ENCODE data around the gene NHLRC4.

- TF ChIP-seq CTCF (IDR thresholded peaks at IDR 0.05) (no peak), POLR2A (IDR thresholded peaks at IDR 0.05) (no peak)
Observed at GRCh38 chr16:615122-615521, 48.3 kb downstream of the NHLRC4 start.

Data from body of pancreas (tissue), 4 donors.